DND-41 (cell line): ENCODE results near the gene PDILT.

Experiments used
- ATAC-seq: fragments of 200-7000 bp; cut with Tn5 transposase; 3 replicates; pipeline ENCODE4 v1.9.1; 2021; ENCODE audit warnings: low read depth; ENCODE audit not compliant: insufficient read depth
- DNase-seq: peaks from one replicate; pipeline ENCODE4 v3.0.0-alpha.2; 2020
- H2AFZ ChIP-seq: 2 replicates; pipeline ENCODE4 v1.6.0; 2012; ENCODE audit warnings: low read depth, low read length
- H3K27ac ChIP-seq: 2 replicates; pipeline ENCODE4 v1.5.1; 2012; ENCODE audit warnings: low read length, inconsistent platforms
- H3K27me3 ChIP-seq: fragments of 200-600 bp; sonication (generic); 2 replicates; pipeline ENCODE4 v1.6.0; 2012; ENCODE audit warnings: low read length, mild to moderate bottlenecking, inconsistent platforms; ENCODE audit not compliant: insufficient read depth, poor library complexity
- H3K36me3 ChIP-seq: 2 replicates; pipeline ENCODE4 v1.5.1; 2012; ENCODE audit warnings: low read length, inconsistent platforms; ENCODE audit not compliant: insufficient read depth
- H3K4me1 ChIP-seq: 2 replicates; pipeline ENCODE4 v1.5.1; 2012; ENCODE audit warnings: mild to moderate bottlenecking, low read length; ENCODE audit not compliant: insufficient read depth
- H3K4me2 ChIP-seq: 2 replicates; pipeline ENCODE4 v1.6.0; 2012; ENCODE audit warnings: mild to moderate bottlenecking, moderate library complexity, low read length, inconsistent platforms; ENCODE audit not compliant: insufficient read depth
- H3K4me3 ChIP-seq, 2 experiments: fragments of 200-600 bp in 1 of 2; shearing (Covaris generic) in 1 of 2; 2 replicates each; pipeline ENCODE4 v1.5.1; 2012 to 2016; ENCODE audit warnings: inconsistent platforms in 2 of 2, low read length in 2 of 2, mild to moderate bottlenecking in 2 of 2, low read depth in 1 of 2, moderate library complexity in 1 of 2
- H3K79me2 ChIP-seq: 2 replicates; pipeline ENCODE4 v1.6.0; 2012; ENCODE audit warnings: low read length, inconsistent platforms; ENCODE audit not compliant: insufficient read depth
- H3K9ac ChIP-seq: 2 replicates; pipeline ENCODE4 v1.6.0; 2012; ENCODE audit warnings: low read depth, mild to moderate bottlenecking, inconsistent platforms, low read length, moderate library complexity
- H3K9me3 ChIP-seq: 2 replicates; pipeline ENCODE4 v1.5.1; 2012; ENCODE audit warnings: low read length, moderate library complexity, mild to moderate bottlenecking, inconsistent platforms; ENCODE audit not compliant: insufficient read depth, severe bottlenecking
- H4K20me1 ChIP-seq: 2 replicates; pipeline ENCODE4 v1.6.0; 2012; ENCODE audit warnings: low read length; ENCODE audit not compliant: insufficient read depth
- EZH2 ChIP-seq: IDR thresholded peaks from 3 replicates; pipeline ENCODE4 v1.6.1; 2012; ENCODE audit warnings: borderline replicate concordance, low read depth, mild to moderate bottlenecking, moderate library complexity, low read length, inconsistent platforms; ENCODE audit not compliant: severe bottlenecking
- TF ChIP-seq, protein P1 (sequence below): IDR thresholded peaks from 2 replicates; pipeline ENCODE4 v1.5.1; 2012; ENCODE audit warnings: borderline replicate concordance, low read length, moderate library complexity, mild to moderate bottlenecking; ENCODE audit not compliant: poor library complexity, severe bottlenecking; ENCODE audit errors: extremely low read depth

PDILT gene

DNA sequence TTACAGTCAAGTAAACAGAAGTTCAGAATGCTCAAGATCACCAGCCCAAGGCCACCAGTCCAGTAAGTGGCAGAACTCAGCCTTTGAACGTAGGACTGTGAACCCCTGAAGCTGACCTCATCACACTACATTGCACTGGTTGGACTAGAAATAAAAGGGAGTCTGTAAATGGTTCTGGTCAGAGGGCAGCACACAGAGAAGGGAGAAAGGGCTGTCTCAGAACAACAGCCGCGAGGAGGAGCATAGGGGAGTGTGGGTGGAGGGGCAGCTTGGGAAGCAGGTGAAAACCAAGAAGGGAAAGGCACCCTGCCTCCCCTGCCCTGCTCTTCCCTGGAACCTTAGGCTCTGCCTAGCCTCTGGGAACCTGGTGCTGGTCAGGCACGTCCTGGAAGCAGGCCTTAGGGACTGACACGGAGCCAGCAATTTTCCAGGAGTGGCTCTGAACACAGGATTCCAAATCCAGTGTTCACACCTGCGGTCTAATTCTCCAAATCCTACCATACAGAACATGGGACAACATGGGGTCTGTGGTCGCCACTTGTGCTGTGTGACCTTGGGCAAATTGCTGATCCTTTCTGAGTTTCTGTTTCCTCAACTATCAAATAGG lies 7.0 kb downstream of the PDILT start:
- Histone ChIP-seq H3K79me2 (no peaks in the 10 kb centered on the region), H3K4me3 (no peak overlapping the region), H3K9ac (no peak overlapping the region), H4K20me1 (no peaks in the 10 kb centered on the region), H3K36me3 (no peaks in the 10 kb centered on the region), H3K27ac (no peak overlapping the region), H3K4me1 (no peaks in the 10 kb centered on the region), H2AFZ (no peak overlapping the region), H3K9me3 (no peaks in the 10 kb centered on the region), H3K27me3 (peaks cover 2% of the 10 kb centered on the region), H3K4me2 (no peak overlapping the region)
- TF ChIP-seq EZH2, result no peak
- TF ChIP-seq, protein P1, sequence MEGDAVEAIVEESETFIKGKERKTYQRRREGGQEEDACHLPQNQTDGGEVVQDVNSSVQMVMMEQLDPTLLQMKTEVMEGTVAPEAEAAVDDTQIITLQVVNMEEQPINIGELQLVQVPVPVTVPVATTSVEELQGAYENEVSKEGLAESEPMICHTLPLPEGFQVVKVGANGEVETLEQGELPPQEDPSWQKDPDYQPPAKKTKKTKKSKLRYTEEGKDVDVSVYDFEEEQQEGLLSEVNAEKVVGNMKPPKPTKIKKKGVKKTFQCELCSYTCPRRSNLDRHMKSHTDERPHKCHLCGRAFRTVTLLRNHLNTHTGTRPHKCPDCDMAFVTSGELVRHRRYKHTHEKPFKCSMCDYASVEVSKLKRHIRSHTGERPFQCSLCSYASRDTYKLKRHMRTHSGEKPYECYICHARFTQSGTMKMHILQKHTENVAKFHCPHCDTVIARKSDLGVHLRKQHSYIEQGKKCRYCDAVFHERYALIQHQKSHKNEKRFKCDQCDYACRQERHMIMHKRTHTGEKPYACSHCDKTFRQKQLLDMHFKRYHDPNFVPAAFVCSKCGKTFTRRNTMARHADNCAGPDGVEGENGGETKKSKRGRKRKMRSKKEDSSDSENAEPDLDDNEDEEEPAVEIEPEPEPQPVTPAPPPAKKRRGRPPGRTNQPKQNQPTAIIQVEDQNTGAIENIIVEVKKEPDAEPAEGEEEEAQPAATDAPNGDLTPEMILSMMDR, result no peak
- ATAC-seq (no peak), DNase-seq (no peak)

DNA sequence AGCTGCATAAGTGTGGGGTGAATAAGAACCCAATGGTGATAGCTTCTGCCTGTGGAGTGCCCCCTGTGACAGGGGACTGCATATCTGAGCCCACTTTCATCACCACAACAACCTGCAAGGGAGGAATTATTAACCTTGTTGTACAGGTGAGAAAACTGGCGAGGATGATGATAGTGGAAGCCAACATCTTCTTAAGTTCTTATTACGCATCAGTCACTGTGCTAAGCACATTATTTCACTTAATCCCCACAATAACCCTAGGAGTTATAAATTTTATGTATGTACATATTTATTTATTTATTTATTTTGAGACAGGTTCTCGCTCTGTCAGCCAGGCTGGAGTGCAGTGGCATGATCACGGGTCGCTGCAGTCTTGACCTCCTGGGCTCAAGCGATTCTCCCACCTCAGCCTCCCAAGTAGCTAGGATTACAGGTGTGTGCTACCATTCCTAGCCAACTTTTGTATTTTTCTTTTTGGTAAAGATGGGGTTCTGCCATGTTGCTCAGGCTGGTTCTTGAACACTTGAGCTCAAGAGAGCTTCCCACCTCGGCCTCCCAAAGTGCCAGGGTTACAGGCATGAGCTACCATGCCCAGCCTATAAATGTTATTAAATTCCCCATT lies 7.6 kb downstream of the PDILT start:
- H3K27ac ChIP-seq, result no peak overlapping the region
- H3K4me1 ChIP-seq, result no peaks in the 10 kb centered on the region
- peaks cover 2% of the 10 kb centered on the region for H3K27me3 ChIP-seq
- H3K79me2 ChIP-seq, result no peaks in the 10 kb centered on the region
- TF ChIP-seq, protein P1, result no peak
- no peak for TF ChIP-seq EZH2
- H2AFZ ChIP-seq, result no peak overlapping the region
- H4K20me1 ChIP-seq, result no peaks in the 10 kb centered on the region
- ATAC-seq (no peak), DNase-seq (no peak)
- no peaks in the 10 kb centered on the region for H3K9me3 ChIP-seq
- H3K4me3 ChIP-seq, result no peak overlapping the region
- no peaks in the 10 kb centered on the region for H3K36me3 ChIP-seq
- no peak overlapping the region for H3K4me2 ChIP-seq
- H3K9ac ChIP-seq, result no peak overlapping the region

DNA sequence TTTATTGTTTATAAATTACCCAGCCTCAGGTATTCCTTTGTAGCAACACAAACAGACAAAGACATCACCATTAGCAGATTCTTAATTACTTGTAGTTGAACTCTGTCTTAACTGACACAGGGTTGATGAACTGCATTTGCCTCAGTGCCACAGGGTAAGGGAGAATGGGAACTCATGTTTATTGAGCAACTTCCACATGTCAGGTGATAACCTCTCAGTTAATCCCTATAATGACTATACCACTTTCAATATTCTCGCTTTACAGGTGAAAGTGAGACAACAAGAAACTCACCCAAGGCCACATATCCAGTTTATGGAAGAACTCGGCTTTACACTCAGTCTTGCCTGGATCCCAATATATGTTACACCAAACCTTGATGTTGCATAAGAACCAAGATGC lies 8.6 kb downstream of the PDILT start:
- DNase-seq, result no peak
- Histone ChIP-seq H3K79me2 (no peaks in the 10 kb centered on the region), H3K27ac (no peak overlapping the region), H3K9ac (no peak overlapping the region), H3K4me2 (no peak overlapping the region), H3K4me1 (no peaks in the 10 kb centered on the region), H3K36me3 (no peaks in the 10 kb centered on the region), H2AFZ (no peak overlapping the region), H4K20me1 (no peaks in the 10 kb centered on the region), H3K4me3 (no peak overlapping the region), H3K9me3 (no peaks in the 10 kb centered on the region), H3K27me3 (peaks cover 2% of the 10 kb centered on the region)
- no peak for TF ChIP-seq EZH2
- TF ChIP-seq, protein P1, result no peak
- no peak for ATAC-seq
